HT-29 (cell line): Measurements from ENCODE around the gene ASB3. TPM values are rescaled to one million over a fixed set of nuclear protein-coding genes. Genes with fewer than 3 reads are reported as not detected.
A peak's percentile ranks its signal among the peaks of the same experiment; 100 is the strongest.
"Not testable (repeated sequence)": the region's sequence is repeated elsewhere in the genome, so short reads cannot be mapped to it uniquely, and the experiment has no call there.

Experiments used
- DNase-seq: peaks from one replicate; pipeline ENCODE4 v3.0.0-alpha.2; 2015; ENCODE audit warnings: low spot score
- total RNA-seq: library from RNA; depleted of rRNA; stranded (reverse); fragments of >200 nt; shearing (Covaris generic); gene quantifications from 2 replicates; pipeline ENCODE4 v1.2.3, GENCODE V29; 2014

ASB3 gene
- total RNA-seq, 1 experiment from 2014 or later = 9.5 TPM

- DNase-seq = no peak
These were observed 425 bp downstream of the ASB3 start for GRCh38 chr2:53786352-53786704.

- DNase-seq = no peak
These were observed 1.4 kb downstream of the ASB3 start for GRCh38 chr2:53785366-53785765.

DNA sequence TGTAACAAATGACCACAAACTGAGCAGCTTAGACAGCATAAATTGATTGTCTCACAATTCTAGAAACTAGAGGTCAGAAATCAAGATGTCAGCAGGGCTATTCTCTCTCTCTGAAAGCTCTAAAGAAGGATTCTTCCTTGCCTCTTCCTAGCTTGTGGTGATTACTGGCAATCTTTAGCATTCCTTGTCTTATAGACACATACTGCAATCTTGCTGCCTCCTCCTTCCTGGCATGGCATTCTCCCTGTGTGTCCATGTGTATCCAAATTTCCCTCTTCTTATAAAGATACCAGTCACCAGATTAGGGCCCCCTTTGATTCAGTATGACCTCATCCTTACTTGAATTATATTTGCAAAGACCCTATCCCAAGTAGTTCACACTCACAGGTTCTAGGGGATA is 2.3 kb downstream of the ASB3 start:
- DNase-seq = no peak

DNA sequence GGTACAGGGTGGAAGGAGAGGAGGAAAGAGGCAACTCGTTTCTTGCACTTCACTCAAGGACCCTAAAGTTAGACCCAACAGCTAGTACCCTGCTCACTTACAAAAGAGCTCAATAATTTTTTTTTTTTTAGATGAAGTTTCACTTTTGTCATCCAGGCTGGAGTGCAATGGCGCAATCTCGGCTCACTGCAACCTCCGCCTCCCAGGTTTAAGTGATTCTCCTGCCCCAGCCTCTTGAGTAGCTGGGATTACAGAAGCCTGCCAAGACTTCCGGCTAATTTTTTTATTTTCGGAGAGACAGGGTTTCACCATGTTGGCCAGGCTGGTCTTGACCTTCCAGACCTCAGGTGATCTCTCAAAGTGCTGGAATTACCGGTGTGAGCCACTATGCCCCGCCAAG is 4.1 kb downstream of the ASB3 start:
- DNase-seq = no peak

DNA sequence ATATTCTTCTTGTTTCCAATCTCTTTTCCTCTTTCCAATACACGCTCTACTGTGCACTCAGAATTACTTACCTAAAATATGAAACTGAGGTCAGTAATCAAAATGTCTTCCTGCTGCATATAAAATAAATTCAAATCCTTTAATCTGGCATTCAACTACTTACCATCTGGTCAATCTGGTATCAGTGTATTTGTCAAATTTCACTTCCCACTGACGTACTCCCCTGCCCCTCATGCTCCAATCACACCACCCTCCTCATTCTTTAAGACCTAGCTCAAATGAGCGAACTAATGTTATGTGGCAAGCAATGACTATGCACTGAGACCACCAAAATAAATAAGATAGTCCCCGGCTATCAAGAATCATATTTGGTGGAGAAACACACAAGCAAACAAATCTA is 6.7 kb downstream of the ASB3 start:
- DNase-seq = no peak

GRCh38 chr2:53778536-53779162 is 8.1 kb downstream of the ASB3 start:
- no peak for DNase-seq

- DNase-seq = no peak
These were observed 9.6 kb downstream of the ASB3 start for GRCh38 chr2:53777134-53777533.

GRCh38 chr2:53770264-53770663 is 16.5 kb downstream of the ASB3 start:
- no peak for DNase-seq

GRCh38 chr2:53769318-53769945 is 17.3 kb downstream of the ASB3 start:
- no peak for DNase-seq

DNA sequence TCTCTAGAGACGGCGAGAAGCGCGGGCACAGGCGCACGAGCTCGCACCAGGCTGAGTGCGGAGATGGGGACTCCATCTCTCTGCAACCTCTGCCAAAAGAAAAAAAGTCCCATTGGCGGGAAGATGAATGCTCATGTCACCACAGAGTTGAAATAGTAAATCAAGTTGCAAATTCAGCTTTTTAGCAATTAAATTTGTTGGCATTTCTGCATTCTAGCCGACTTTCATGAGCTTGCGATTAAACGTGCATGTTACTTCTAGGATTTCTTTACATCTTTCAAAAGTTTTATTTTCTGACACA is 18.6 kb downstream of the ASB3 start:
- DNase-seq = no peak

DNA sequence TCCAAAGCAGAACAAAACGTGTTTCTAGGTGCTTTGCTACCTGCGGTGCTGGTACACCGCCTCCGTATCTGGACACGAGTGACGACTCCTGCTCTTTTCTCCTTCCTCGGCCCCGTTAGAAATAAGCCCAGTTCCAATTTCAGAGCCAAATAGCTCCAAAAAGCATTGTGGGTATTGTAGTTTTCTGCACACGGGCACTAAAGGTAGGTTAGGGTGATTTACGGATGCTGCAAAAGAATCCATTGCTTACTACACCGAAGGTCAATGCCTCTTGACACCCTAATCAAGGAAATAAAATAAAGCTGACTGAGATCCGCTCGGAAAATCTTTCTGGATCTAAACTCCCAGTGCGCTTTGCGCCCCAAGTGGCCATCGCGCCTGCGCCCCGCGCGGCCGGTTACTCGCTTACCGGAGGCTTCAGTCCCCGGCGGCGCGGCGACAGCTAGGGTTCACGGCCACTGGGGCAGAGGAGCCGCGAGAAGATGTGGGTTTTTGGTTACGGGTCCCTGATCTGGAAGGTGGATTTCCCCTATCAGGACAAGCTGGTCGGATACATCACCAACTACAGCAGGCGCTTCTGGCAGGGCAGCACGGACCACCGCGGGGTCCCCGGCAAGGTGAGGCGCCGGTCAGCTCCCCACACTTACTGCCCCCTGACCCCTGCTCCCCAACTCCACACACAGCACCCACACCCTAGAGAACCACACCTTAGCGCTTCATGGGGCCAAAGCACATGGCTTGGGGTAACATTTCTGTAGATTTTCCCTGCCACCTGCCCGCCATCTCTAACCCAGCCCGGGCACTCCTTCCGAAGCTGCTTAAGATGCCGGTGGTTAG is 19.1 kb downstream of the ASB3 start, which contains the start of gene CHAC2:
Gene CHAC2 (plus strand): TSS at position 400 of the 837 bp plus-strand sequence. CDS start 83 bp downstream, at position 483.
- DNase-seq = peak; percentile 95

GRCh38 chr2:53765767-53766166 is 21.0 kb downstream of the ASB3 start:
- no peak for DNase-seq

- DNase-seq = not testable (repeated sequence)
These were observed 29.5 kb downstream of the ASB3 start for GRCh38 chr2:53757206-53757605.

DNA sequence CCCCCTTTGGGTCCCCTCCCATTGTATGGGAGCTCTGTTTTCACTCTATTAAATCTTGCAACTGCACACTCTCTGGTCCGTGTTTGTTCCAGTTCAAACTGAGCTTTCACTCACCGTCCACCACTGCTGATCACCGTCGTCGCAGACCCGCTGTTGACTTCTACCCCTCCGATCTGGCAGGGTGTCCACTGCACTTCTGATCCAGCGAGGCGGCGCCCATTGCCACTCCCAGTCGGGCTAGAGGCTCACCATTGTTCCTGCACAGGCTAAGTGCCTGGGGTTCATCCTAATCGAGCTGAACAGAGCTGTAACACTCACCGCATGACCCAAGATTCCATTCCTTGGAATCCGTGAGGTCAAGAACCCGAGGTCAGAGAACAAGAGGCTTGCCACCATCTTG is 30.1 kb downstream of the ASB3 start:
- DNase-seq = no peak

GRCh38 chr2:53755121-53755520 is 31.6 kb downstream of the ASB3 start:
- DNase-seq = no peak

GRCh38 chr2:53753041-53753440 is 33.7 kb downstream of the ASB3 start:
- DNase-seq = no peak

- DNase-seq = no peak
These were observed 34.4 kb downstream of the ASB3 start for GRCh38 chr2:53752385-53752784.

DNA sequence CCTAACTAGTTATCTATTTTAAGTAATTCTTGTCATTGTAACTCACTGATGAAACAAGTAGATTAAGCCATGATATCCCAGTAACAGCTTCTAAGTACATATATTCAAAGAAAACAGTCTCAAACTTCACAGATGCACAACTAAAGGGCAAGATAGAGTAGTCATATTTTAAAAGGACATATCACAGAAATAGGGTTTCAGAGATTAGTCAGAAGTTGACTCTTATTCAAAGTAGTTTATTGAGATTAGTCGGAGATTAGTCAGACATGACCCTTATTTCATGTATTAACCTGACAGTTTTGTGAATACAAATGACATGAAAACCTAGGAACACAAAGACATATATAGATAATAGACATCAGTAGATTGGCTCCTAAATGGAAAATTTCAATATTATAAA is 35.0 kb downstream of the ASB3 start:
- DNase-seq = no peak

DNA sequence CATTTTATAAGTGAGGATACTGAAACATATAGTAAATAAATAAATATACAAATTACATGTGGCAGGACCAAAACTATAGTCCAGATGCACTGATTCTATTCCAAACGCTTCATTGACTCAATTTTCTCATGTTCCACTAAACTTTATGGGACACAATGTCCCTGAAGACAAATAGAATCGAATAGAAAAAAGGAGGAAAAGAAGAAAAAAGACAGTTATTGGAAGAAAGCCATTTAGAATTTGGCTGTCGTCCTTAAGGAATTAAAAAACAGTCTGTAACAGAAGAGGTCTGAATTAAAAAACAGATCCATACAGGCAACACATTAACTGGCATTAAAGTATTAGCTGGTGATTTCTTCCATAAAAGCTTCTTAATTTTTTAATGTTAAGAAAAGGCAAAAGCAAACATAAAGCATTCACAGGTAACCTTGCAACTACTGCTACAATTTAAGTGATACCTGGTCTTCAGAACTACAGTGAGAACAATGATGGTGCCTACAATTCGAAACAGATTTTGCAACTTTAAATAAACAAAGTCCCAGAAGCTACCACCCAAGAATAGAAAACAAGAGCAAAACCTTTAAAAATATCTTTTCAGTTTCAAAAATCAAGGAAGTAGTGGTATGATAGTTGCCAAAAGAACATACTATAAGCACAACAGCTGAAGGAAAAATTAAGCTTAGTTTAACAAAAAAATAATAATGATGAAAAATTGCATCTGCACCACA is 36.5 kb downstream of the ASB3 start:
- DNase-seq = no peak

DNA sequence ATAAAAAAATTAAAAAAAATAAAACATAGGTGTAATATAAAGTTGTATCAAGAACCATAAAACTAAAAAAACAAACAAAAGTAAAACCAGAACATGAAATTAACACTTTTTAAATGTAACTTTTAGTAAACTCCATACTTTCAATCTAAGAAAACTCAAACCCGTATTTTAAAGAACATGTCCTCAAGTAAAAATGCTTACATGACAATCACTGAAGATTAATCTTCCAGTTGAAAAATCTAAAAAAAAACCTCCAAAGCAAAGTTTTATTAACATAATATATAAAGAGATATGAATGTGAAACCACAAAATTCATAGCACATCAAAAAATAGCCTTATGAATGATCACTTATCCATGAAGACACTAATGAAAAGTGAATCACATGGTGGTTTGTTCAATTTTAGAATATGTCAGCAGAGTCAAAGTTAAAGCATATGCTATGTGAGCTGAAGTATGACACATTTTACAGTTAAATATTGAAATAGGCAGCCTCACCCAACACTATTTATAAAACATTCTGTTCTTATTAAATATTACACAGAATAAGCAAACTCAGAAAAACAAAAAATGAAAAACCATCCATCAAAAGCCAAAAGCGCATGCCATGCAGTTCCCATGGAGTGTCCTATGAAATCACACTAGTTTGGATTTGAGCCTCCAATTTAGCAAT is 42.2 kb downstream of the ASB3 start:
- no peak for DNase-seq

DNA sequence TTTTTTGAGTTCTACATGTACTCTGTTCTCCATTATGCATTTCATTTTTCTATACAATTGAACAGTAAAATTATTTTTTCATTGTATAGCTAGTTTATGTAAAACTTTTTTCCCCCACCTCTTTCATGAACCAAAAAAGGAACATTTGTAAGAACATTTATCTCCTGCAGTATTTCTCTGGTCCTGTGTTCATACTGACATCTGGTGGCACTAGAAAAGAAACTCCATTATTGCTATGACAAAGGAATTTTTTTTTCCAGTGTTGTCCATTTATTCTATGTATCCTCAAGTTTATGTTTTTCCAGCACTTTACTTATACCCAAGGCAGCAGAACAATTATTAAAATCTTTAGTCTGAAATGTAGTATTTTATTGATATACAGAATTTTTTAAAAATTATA is 46.6 kb downstream of the ASB3 start:
- peak; percentile 9 for DNase-seq

DNA sequence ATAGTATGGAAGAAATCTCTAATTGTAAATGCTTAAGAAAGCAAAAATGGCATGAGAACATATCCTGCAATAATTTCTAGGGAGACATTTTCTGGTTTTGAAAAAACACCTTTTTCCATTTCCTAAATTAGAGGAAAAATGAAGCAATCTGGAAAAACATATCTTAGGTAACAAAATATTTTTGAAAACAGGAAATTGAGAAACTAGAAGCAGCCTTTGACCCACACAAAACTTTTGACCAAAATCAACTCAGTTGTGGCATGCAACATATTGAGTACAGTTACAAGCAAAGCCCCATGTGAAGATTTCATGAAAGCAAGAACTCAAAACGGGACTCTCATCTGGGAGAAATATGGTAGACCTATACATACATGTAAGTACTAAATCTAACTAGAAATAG is 47.7 kb downstream of the ASB3 start:
- DNase-seq = no peak
